Measurements from ENCODE around the gene CDC42EP1. TPM values are rescaled to one million over a fixed set of nuclear protein-coding genes. Genes with fewer than 3 reads are reported as not detected.

The CDC42EP1 gene
- polyA plus RNA-seq, 1 donor: 30.8 TPM

- no peak for DNase-seq
These were observed 1.5 kb upstream of the CDC42EP1 start for GRCh38 chr22:37558815-37559214.

DNA sequence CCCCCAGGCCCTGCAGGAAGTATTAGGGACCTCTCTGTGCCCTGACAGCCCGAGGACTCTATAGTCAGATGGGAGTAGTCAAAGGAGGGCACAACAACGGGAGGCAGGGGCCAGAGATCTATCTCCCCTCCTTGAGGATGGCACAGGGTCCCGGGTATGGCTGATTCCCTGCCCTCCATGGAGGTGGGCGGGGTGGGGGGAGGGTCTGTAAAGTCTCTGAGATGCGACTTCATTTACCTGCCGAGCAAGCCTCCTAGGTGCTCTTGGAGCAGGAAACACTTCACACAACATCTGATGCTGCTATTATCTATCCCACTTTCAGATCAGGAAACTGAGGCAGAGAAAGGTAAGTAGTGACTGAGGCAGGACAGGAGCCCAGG lies 769 bp upstream of the CDC42EP1 start:
- no peak for DNase-seq

- no peak for DNase-seq
These were observed 430 bp downstream of the CDC42EP1 start for GRCh38 chr22:37560608-37561211.

DNA sequence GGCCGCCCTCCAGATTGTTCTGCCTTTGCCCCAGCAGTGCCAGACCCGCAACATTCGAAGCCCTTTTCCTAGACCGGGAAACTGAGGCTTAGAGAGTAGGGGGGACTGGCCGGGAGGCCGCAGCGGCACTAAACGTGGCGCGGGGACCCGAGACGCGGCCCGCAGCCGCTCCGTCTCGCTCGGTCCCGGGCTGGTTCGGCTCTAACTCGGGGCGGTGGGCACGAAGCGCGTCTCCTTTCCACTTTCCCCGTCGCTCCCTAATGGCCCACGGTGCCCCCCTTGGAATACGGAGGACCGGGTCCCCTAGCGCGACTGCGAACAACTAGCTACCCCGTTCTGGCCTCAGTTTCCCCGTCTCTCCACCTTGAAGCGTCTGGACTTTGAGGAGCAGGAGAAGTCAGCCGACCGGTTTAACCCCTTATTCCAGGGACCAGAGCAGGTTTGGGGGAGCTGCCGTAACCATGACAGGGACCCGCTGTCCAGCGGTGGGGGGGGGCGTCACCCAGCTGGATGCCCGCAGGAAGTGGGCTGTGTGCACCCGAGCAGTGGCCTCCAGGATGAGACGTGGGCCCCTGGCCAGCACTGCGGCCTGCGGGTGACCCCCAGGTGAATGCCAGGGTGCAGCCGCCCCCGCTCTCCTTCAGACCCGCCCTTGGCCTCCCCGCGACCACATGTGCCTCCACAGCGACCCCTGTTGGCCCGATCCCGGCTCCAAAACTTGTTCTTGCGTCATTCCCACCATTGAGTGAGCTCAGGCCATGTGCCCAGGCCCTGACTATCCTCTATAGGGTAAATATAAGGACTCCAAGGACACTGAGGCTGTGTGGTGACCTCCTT lies 1.1 kb downstream of the CDC42EP1 start:
- peak; percentile 94 for DNase-seq

- no peak for DNase-seq
These were observed 2.0 kb downstream of the CDC42EP1 start for GRCh38 chr22:37562049-37562875.

DNA sequence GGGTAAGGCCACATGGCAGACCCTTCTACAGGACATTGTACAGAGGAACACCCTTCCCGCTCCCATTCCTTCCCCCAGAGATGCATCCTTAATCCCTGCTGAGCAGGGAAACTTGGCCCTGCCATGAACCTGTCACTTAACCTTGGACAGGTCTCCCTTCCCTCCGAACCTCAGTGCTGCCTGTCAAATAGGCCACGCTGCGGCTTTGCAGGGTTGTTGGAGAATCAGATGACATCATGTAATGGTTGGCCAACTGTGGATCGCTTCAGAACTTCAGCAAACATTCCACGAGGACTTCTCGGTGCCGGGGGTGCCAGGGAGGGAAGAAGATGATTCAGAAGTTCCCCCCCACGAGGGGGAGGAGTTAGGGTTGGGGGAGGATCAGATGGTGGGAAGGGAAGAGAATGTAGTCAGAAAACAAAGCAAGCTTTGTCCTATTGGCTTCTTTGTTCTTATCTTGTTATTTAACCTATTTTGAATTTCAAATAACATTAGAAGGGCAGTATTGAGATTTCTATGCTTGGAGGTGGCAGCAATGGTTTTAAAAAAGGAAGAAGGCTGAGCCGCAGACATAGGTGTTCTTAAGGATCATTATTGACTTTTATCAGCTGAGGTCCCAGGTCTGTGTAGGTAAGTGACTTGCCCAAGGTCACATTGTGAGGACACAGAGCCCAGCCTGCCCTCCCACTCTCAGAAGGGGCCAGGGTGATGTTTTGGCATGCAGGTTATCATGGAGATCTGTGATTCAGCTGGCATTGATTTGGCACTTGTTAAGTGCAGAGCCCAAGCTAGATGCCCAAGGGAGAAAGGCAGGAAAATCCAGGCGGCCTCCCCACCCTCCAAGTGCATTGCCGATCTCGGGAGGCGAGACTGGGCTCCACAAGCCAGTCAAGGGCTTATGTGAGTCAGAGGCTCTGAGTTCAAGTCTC lies 3.1 kb downstream of the CDC42EP1 start:
- no peak for DNase-seq

DNA sequence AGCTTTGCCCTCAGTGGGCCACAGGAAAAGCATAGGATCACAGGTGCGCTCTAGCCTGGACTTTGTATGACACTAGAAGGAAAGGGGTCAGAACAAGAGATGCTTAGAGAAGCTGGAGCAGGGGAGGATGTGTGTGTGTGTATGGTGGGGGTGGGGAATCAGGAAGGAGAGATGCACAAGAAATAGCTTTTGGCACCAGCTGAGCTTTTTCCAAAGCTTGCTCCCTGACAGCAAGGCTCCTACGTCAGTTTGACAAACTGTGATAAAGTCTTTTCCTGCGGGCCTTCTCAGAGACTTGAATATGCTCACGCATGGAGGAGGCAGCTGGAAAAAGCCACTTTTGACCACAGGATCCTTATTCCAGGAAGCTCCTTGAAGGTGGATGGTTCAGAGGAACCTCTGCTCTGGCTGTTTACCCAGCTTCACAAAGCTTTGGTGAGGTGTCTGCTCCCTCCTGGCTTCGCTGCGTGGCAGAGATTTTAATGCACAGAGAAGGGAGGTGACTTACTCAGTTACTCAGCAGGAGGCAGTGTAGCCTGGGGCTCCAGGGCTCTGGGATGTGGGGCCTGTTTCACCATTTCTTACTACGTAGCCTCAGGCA lies 3.9 kb downstream of the CDC42EP1 start:
- no peak for DNase-seq

DNA sequence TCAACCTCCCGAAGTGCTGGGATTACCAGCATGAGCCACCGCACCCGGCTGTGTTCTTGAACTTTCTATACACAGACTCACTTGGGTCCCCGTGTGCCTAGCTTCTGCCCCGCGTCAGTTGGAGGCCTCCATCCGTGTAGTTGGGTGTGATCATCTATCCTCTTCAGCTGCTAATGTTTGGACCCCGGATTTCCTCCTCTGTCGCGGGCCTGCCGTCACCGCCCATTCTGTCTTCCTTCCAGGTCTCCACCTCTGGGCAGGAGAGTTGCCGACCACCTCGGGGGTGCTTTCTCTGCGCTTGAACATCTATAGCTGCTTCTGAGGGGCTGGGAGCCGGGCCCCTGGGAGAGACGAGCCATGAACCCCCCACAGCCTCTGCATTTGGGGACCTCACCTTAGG lies 5.5 kb downstream of the CDC42EP1 start:
- no peak for DNase-seq

- no peak for DNase-seq
These were observed 6.1 kb downstream of the CDC42EP1 start for GRCh38 chr22:37566329-37566837.

DNA sequence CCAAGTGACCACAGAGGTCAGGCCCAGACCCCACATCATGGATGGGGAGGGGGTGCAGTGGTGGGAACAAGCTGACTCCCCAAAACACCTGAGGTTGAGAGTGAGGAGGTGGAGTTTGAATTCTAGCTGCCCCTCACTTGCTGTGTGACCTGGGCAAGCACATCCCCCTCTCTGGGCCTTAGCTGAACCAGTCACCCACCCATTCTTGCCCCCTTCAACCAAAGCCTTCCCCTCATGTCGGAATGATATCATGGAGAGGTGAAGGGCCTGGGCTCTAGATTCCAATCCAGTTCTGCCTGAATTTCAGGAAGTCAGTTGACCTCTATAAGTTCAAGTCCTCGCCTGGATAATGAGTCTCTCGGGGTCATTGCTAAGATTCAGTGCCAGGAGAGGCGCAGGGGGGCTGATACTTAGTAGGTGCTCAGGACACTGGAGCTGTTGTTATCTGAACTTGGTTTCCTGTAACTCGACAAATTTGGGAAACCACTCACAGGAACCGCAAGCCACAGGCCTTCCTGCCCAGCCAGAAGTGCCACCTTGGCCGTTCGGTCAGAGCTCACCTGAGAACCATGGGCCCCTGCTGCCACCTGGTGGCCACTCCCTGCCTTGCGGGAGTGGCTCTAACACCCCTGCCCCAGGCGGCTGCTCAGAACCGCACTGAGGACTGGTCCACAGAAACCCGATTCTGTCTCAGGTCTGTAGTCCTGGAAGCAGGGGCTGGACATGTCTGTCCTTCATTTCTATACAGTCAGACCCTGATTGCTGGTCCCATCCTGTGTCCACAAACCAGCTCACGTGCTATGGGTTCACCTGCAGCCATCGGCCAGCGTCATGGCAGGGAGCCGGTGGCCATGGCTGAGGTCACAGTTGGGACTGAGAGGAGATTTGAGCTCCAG lies 6.9 kb downstream of the CDC42EP1 start:
- DNase-seq: no peak

DNA sequence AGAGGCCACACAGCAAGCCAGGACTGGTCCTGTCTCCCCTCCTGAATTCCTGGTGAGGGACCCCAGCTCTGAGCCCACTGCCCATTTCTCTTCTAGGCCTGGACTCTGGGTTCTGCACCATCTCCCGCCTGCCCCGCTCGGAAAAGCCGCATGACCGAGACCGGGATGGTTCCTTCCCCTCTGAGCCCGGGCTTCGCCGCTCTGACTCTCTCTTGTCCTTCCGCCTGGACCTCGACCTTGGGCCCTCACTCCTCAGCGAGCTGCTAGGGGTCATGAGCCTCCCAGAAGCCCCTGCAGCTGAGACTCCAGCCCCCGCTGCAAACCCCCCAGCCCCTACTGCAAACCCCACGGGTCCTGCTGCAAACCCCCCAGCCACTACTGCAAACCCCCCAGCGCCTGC lies 7.7 kb downstream of the CDC42EP1 start:
- no peak for DNase-seq

DNA sequence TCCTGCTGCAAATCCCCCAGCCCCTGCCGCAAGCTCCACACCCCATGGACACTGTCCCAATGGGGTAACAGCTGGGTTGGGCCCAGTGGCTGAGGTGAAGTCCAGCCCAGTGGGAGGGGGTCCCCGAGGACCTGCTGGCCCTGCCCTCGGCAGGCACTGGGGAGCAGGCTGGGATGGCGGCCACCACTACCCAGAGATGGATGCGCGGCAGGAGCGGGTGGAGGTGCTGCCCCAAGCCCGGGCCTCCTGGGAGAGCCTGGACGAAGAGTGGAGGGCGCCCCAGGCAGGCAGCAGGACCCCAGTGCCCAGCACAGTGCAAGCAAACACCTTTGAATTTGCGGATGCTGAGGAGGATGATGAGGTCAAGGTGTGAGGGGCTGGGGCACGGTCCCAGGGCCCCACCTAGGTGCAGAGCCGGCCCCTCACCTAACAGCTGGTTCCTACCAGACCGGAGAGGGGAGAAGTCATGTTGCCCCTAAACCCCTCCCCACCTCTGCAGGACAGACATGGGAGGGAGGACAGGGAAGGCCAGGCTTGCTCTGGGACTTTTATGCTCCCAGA lies 8.2 kb downstream of the CDC42EP1 start:
- DNase-seq: no peak

- DNase-seq: no peak
These were observed 9.0 kb downstream of the CDC42EP1 start for GRCh38 chr22:37569009-37569920.

DNA sequence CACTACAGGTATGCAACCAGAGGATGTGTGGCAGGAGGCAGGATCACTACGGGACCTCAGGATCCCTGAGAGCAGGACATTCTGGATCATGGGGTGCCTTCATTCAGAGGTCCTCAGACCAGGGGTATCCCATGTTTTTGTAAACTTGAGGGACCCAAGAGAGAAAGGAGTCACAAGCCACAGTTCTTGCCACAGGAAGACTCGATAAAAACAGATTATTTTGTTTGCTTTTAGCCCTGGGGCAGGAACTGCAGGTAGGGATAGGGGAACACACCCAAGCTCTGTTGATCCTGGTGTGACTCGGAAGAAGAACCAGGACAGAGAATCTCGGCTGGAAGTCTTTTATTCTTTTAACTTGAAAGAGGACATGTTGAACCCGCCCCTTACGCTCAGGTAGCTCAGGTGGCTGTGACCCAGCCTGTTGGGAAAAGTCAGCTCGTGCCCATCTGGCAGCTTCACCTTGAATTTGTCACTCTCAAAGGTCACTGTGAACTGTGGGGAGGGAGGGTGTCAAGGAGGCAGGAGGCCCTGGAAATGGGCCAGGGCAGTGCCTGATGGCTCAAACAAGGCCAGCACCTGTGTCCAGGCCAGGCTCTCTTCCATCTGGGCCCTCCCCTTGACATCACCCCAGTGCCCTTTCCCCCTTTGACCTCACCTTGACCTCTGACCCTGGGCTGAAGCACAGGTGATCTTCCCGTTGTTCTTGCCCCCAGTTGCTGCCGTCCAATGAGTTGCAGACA lies 9.8 kb downstream of the CDC42EP1 start:
- no peak for DNase-seq

GRCh38 chr22:37570661-37570976 lies 10.3 kb downstream of the CDC42EP1 start:
- DNase-seq: no peak

- no peak for DNase-seq
These were observed 11.1 kb downstream of the CDC42EP1 start for GRCh38 chr22:37571258-37571991.

GRCh38 chr22:37571992-37572373 lies 11.7 kb downstream of the CDC42EP1 start:
- DNase-seq: no peak
